ENCODE measurements around the gene GPX8. TPM values are rescaled to one million over a fixed set of nuclear protein-coding genes. Genes with fewer than 3 reads are reported as not detected.

The GPX8 gene
- total RNA-seq, 1 donor from 2014 or later = 2.7 TPM

DNA sequence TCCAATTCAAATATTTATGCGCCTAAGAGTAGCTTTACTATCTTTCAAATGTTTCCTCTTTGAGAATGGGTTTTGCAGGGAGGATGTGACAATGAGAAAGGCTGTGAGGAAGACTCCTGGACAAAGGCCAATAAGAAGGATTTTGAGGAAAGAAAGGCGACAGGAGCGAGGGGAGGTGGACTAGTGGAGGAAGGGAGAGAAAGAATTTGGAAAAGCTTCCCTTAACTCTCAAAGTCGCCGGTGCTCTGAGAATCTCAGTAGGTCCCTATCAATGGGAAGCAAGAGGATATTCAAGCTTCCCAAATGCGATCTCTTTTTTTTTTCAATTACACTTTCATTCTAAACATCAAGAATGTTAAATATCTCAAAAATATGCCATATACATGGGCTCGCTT is 15.8 kb downstream of the GPX8 start:
- peaks cover 5% of the 10 kb centered on the region for H3K27me3 Mint-ChIP-seq (ENCODE audit: unreplicated experiment)
- peak overlapping the region; percentile 81 for H3K4me3 Mint-ChIP-seq (ENCODE audit: unreplicated experiment)
- DNase-seq = no peak
- H3K36me3 Mint-ChIP-seq (ENCODE audit: unreplicated experiment) = no peaks in the 10 kb centered on the region
- H3K4me1 Mint-ChIP-seq (ENCODE audit: low read depth, unreplicated experiment) = peaks cover 20% of the 10 kb centered on the region
- TF ChIP-seq, protein P1, sequence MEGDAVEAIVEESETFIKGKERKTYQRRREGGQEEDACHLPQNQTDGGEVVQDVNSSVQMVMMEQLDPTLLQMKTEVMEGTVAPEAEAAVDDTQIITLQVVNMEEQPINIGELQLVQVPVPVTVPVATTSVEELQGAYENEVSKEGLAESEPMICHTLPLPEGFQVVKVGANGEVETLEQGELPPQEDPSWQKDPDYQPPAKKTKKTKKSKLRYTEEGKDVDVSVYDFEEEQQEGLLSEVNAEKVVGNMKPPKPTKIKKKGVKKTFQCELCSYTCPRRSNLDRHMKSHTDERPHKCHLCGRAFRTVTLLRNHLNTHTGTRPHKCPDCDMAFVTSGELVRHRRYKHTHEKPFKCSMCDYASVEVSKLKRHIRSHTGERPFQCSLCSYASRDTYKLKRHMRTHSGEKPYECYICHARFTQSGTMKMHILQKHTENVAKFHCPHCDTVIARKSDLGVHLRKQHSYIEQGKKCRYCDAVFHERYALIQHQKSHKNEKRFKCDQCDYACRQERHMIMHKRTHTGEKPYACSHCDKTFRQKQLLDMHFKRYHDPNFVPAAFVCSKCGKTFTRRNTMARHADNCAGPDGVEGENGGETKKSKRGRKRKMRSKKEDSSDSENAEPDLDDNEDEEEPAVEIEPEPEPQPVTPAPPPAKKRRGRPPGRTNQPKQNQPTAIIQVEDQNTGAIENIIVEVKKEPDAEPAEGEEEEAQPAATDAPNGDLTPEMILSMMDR (IDR thresholded peaks at IDR 0.05; ENCODE audit: partially characterized antibody, unreplicated experiment) = no peak
- H3K9me3 Mint-ChIP-seq (ENCODE audit: unreplicated experiment) = peaks cover 12% of the 10 kb centered on the region
- no peak overlapping the region for H3K27ac Mint-ChIP-seq (ENCODE audit: unreplicated experiment)

DNA sequence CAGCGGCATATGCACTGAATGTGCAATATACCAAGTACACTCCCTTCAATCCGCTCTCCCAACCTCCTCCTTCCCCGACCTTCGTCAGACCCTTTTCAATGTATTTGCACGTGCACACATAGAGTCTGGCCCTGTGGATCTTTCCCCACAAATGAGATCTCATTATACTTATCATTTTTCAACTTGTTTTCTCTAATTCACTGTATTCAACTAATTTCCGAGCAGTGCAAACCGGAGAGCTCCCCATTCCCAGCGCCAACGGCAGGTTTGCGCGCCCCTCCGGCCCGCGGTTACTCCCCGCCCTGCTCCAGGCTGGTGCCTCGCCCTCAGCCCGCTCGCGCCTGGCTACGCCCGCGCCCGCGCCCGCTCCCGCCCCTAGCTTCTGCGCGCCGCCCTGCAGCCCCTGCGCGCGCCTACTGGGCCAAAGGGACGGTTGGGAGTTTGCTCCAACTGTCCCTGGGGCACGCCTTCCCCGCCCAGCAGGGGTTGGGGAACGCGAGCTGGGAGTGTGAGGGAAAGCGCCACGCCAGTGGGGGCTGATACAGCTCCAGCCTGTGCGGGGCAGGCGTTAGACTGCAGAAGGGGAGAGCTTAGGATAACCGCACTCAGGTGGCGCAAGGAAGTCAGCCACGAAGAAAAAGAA is 16.3 kb downstream of the GPX8 start:
- TF ChIP-seq, protein P1 (IDR thresholded peaks at IDR 0.05; ENCODE audit: partially characterized antibody, unreplicated experiment) = peak; percentile 38
- Mint-ChIP-seq H3K36me3 (ENCODE audit: unreplicated experiment) (no peaks in the 10 kb centered on the region), H3K27ac (ENCODE audit: unreplicated experiment) (peak overlapping the region; percentile 19), H3K4me3 (ENCODE audit: unreplicated experiment) (peak overlapping the region; percentile 81), H3K4me1 (ENCODE audit: low read depth, unreplicated experiment) (peaks cover 20% of the 10 kb centered on the region), H3K27me3 (ENCODE audit: unreplicated experiment) (peaks cover 5% of the 10 kb centered on the region), H3K9me3 (ENCODE audit: unreplicated experiment) (peaks cover 12% of the 10 kb centered on the region)
- DNase-seq = peak; percentile 79

- no peak for DNase-seq
- TF ChIP-seq, protein P1 (IDR thresholded peaks at IDR 0.05; ENCODE audit: partially characterized antibody, unreplicated experiment) = no peak
- Mint-ChIP-seq H3K36me3 (ENCODE audit: unreplicated experiment) (no peaks in the 10 kb centered on the region), H3K27me3 (ENCODE audit: unreplicated experiment) (peaks cover 5% of the 10 kb centered on the region), H3K27ac (ENCODE audit: unreplicated experiment) (no peak overlapping the region), H3K4me3 (ENCODE audit: unreplicated experiment) (peak overlapping the region; percentile 81), H3K4me1 (ENCODE audit: low read depth, unreplicated experiment) (peaks cover 20% of the 10 kb centered on the region), H3K9me3 (ENCODE audit: unreplicated experiment) (peaks cover 11% of the 10 kb centered on the region)
These were observed 17.1 kb downstream of the GPX8 start for GRCh38 chr5:55177078-55177477.

DNA sequence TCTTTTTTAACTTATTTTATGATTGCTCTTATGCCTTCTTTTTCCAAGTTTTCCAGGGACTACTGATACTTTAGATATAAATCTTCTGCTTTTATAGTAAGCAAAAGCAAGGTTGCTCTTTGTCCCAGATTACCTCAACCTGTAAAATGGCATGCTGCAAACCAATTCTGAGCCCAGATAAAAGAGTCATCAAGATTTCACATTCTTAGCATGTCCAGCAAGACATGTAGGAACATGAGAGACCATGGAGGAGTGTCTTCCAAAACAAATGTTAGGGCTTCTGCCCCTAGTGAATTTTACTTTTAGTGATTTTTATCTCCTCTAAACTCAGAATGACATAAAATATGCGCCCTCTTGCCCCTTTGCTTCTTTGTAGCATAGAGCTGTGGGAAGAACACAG is 20.0 kb downstream of the GPX8 start:
- H3K27me3 Mint-ChIP-seq (ENCODE audit: unreplicated experiment) = peaks cover 1% of the 10 kb centered on the region
- H3K27ac Mint-ChIP-seq (ENCODE audit: unreplicated experiment) = no peak overlapping the region
- TF ChIP-seq, protein P1 (IDR thresholded peaks at IDR 0.05; ENCODE audit: partially characterized antibody, unreplicated experiment) = no peak

DNA sequence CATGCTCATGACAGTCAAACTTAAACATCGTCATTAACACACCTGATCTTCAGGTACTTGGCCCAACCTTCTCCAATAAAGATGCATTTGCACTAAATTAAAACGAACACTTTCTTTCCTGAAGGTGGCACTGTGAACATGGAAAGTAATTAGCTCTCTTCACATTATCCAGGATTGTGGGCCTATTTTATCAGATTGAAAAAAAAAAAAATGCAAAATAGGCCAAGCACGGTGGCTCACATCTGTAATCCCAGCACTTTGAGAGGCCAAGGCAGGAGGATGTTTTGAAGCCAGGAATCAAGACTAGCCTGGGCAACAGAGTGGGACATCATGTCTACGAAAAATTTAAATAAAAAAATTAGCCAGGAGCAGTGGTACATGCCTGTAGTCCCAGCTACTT is 27.4 kb downstream of the GPX8 start:
- no peaks in the 10 kb centered on the region for H3K4me1 Mint-ChIP-seq (ENCODE audit: low read depth, unreplicated experiment)
- H3K27me3 Mint-ChIP-seq (ENCODE audit: unreplicated experiment) = no peaks in the 10 kb centered on the region
- TF ChIP-seq, protein P1 (IDR thresholded peaks at IDR 0.05; ENCODE audit: partially characterized antibody, unreplicated experiment) = no peak
- H3K4me3 Mint-ChIP-seq (ENCODE audit: unreplicated experiment) = no peak overlapping the region
- H3K36me3 Mint-ChIP-seq (ENCODE audit: unreplicated experiment) = no peaks in the 10 kb centered on the region
- no peak for DNase-seq
- H3K27ac Mint-ChIP-seq (ENCODE audit: unreplicated experiment) = no peak overlapping the region
- peaks cover 2% of the 10 kb centered on the region for H3K9me3 Mint-ChIP-seq (ENCODE audit: unreplicated experiment)

More for the DNA sequence above, 20.0 kb downstream of the GPX8 start:
- no peak for DNase-seq
- Mint-ChIP-seq H3K4me3 (ENCODE audit: unreplicated experiment) (no peak overlapping the region), H3K36me3 (ENCODE audit: unreplicated experiment) (no peaks in the 10 kb centered on the region), H3K9me3 (ENCODE audit: unreplicated experiment) (peaks cover 4% of the 10 kb centered on the region), H3K4me1 (ENCODE audit: low read depth, unreplicated experiment) (peaks cover 7% of the 10 kb centered on the region)

Measured in glutamatergic neuron (in vitro differentiated cells).